Stimulated activated CD4-positive, alpha-beta T cell treated with anti-CD3 and anti-CD28 coated beads, Interleukin-2, amount 100 ng/mL, for 48 hours (primary cell): ENCODE measurements around the gene TRPM2.

Source experiments
- DNase-seq, 2 donors: peaks; one replicate each; pipeline ENCODE4 v3.0.0-alpha.2; 2020

Gene TRPM2

GRCh38 chr21:44434568-44434925 lies 81.1 kb downstream of the TRPM2 start:
- no peak for DNase-seq

GRCh38 chr21:44434936-44435635 lies 81.7 kb downstream of the TRPM2 start:
- no peak for DNase-seq

GRCh38 chr21:44436111-44436611 lies 82.7 kb downstream of the TRPM2 start:
- DNase-seq = no peak

- DNase-seq = no peak
Measured at GRCh38 chr21:44436958-44437357, 83.5 kb downstream of the TRPM2 start.

- DNase-seq = no peak
Measured at GRCh38 chr21:44437371-44437695, 83.9 kb downstream of the TRPM2 start.

- no peak for DNase-seq
Measured at GRCh38 chr21:44437696-44438431, 84.4 kb downstream of the TRPM2 start.

- no peak for DNase-seq
Measured at GRCh38 chr21:44438531-44439210, 85.2 kb downstream of the TRPM2 start.

- no peak for DNase-seq
Measured at GRCh38 chr21:44439211-44439600, 85.8 kb downstream of the TRPM2 start.

GRCh38 chr21:44440241-44441040 lies 87.0 kb downstream of the TRPM2 start:
- DNase-seq = no peak

GRCh38 chr21:44441041-44441400 lies 87.6 kb downstream of the TRPM2 start:
- no peak for DNase-seq

- no peak for DNase-seq
Measured at GRCh38 chr21:44441581-44442265, 88.3 kb downstream of the TRPM2 start.

- no peak for DNase-seq
Measured at GRCh38 chr21:44442266-44443125, 89.1 kb downstream of the TRPM2 start.

- DNase-seq = no peak
Measured at GRCh38 chr21:44443291-44443890, 90.0 kb downstream of the TRPM2 start.

- no peak for DNase-seq
Measured at GRCh38 chr21:44443891-44444285, 90.5 kb downstream of the TRPM2 start.

GRCh38 chr21:44444286-44444931 lies 91.0 kb downstream of the TRPM2 start:
- DNase-seq = no peak

- DNase-seq = no peak
Measured at GRCh38 chr21:44445145-44445812, 91.9 kb downstream of the TRPM2 start.

- no peak for DNase-seq
Measured at GRCh38 chr21:44448651-44449131, 95.3 kb downstream of the TRPM2 start.

- no peak for DNase-seq
Measured at GRCh38 chr21:44449473-44450363, 96.3 kb downstream of the TRPM2 start.

GRCh38 chr21:44450402-44450801 lies 97.0 kb downstream of the TRPM2 start:
- DNase-seq = no peak
